ENCODE data around the gene AGPAT4.
"Not testable (repeated sequence)": the region's sequence is repeated elsewhere in the genome, so short reads cannot be mapped to it uniquely, and the experiment has no call there.

Gene AGPAT4

GRCh38 chr6:161130967-161131766 is 142.7 kb downstream of the AGPAT4 start:
- no peak for TF ChIP-seq CTCF (IDR thresholded peaks at IDR 0.05; ENCODE audit: low read depth, low read length)
- TF ChIP-seq MAX (IDR thresholded peaks at IDR 0.05; ENCODE audit: low read depth, low read length) = no peak
- TF ChIP-seq MYC (IDR thresholded peaks at IDR 0.05; ENCODE audit: low read depth, low read length) = no peak
- TF ChIP-seq POLR2A (IDR thresholded peaks at IDR 0.05; ENCODE audit: extremely low read depth, insufficient read length) = no peak
- H3K4me3 ChIP-seq (ENCODE audit: low read depth, low read length) = no peak overlapping the region
- DNase-seq (ENCODE audit: low read depth) = no peak

GRCh38 chr6:161130541-161130940 is 143.3 kb downstream of the AGPAT4 start:
- no peak overlapping the region for H3K4me3 ChIP-seq (ENCODE audit: low read depth, low read length)
- no peak for DNase-seq (ENCODE audit: low read depth)
- TF ChIP-seq CTCF (IDR thresholded peaks at IDR 0.05; ENCODE audit: low read depth, low read length) (no peak), POLR2A (IDR thresholded peaks at IDR 0.05; ENCODE audit: extremely low read depth, insufficient read length) (no peak), MAX (IDR thresholded peaks at IDR 0.05; ENCODE audit: low read depth, low read length) (no peak), MYC (IDR thresholded peaks at IDR 0.05; ENCODE audit: low read depth, low read length) (no peak)

GRCh38 chr6:161128680-161129196 is 145.1 kb downstream of the AGPAT4 start:
- no peak overlapping the region for H3K4me3 ChIP-seq (ENCODE audit: low read depth, low read length)
- no peak for TF ChIP-seq MAX (IDR thresholded peaks at IDR 0.05; ENCODE audit: low read depth, low read length)
- DNase-seq (ENCODE audit: low read depth) = no peak

- DNase-seq (ENCODE audit: low read depth) = no peak
- TF ChIP-seq MAX (IDR thresholded peaks at IDR 0.05; ENCODE audit: low read depth, low read length) (no peak), MYC (IDR thresholded peaks at IDR 0.05; ENCODE audit: low read depth, low read length) (no peak), POLR2A (IDR thresholded peaks at IDR 0.05; ENCODE audit: extremely low read depth, insufficient read length) (no peak), CTCF (IDR thresholded peaks at IDR 0.05; ENCODE audit: low read depth, low read length) (no peak)
- no peak overlapping the region for H3K4me3 ChIP-seq (ENCODE audit: low read depth, low read length)
Measured at GRCh38 chr6:161128230-161128629, 145.6 kb downstream of the AGPAT4 start.

- DNase-seq (ENCODE audit: low read depth) = no peak
- no peak overlapping the region for H3K4me3 ChIP-seq (ENCODE audit: low read depth, low read length)
- TF ChIP-seq POLR2A (IDR thresholded peaks at IDR 0.05; ENCODE audit: extremely low read depth, insufficient read length) = no peak
Measured at GRCh38 chr6:161127071-161127740, 146.7 kb downstream of the AGPAT4 start.

- TF ChIP-seq MYC (IDR thresholded peaks at IDR 0.05; ENCODE audit: low read depth, low read length) (no peak), MAX (IDR thresholded peaks at IDR 0.05; ENCODE audit: low read depth, low read length) (no peak), POLR2A (IDR thresholded peaks at IDR 0.05; ENCODE audit: extremely low read depth, insufficient read length) (no peak), CTCF (IDR thresholded peaks at IDR 0.05; ENCODE audit: low read depth, low read length) (no peak)
- H3K4me3 ChIP-seq (ENCODE audit: low read depth, low read length) = no peak overlapping the region
- DNase-seq (ENCODE audit: low read depth) = no peak
Measured at GRCh38 chr6:161125591-161125990, 148.3 kb downstream of the AGPAT4 start.

- DNase-seq (ENCODE audit: low read depth); H3K4me3 ChIP-seq (ENCODE audit: low read depth, low read length): not testable (repeated sequence)
Measured at GRCh38 chr6:161123319-161123718, 150.5 kb downstream of the AGPAT4 start.

Data from NB4 (cell line).